ENCODE results near the gene CHST12.
"Not testable (repeated sequence)": the region's sequence is repeated elsewhere in the genome, so short reads cannot be mapped to it uniquely, and the experiment has no call there.

CHST12 gene

DNA sequence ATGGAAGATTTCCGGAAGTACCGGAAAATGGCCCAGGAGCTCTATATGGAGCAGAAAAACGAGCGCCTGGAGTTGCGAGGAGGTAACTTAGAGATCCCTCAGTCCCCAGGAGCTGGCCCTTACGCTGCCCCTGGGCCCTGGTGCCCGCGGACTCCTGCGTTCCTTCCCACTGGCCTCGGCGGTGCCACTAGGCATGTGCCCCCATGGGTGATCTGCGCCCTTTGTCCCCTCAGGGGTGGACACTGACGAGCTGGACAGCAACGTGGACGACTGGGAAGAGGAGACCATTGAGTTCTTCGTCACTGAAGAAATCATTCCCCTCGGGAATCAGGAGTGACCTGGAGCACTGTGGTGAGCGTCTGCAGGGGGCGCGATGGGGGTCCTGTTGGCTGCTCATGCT is 24.2 kb upstream of the CHST12 start:
- no peak for DNase-seq

GRCh38 chr7:2379821-2380450 is 23.5 kb upstream of the CHST12 start:
- DNase-seq, result no peak

DNA sequence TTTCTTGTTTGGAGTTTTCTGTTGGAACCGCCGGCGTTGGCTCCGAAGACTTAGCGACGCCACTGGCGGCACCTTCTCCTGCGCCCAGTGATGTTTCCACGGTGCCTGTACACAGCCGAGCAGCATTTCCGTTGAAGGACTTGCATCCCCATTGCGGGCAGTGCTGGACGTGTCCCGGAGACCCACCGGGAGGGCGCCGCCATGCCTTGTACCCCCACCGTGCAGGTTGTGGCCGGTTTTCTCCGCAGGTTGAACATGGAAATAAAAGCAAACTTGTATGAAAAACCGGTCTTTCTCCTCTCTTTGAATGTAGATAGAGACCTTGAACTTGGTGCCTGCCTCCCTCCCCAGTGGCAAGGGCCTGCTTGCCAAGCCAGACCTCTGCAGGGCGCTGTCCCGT is 22.9 kb upstream of the CHST12 start:
- no peak for DNase-seq

DNA sequence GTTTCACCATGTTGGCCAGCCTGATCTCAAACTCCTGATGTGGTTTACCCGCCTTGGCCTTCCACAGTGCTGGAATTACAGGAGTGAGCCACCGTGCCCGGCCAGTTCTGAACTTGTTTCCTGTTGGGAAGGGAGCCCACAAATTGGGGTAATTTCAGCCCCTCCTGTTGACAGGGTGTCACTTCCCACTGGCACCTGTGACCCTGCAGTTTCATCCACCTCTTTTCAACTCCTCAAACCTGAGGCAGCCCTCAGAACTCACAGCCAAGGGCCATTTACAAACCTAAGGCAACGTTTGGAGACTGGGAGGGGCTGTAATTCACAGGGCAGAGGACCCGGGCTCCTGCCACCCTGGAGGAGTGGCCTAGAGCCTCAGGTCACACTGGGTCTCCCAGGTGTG is 22.2 kb upstream of the CHST12 start:
- no peak for DNase-seq

GRCh38 chr7:2381881-2382509 is 21.4 kb upstream of the CHST12 start:
- no peak for DNase-seq

GRCh38 chr7:2383543-2384274 is 19.7 kb upstream of the CHST12 start:
- no peak for DNase-seq

- DNase-seq, result no peak
Measured at GRCh38 chr7:2384354-2385243, 18.8 kb upstream of the CHST12 start.

DNA sequence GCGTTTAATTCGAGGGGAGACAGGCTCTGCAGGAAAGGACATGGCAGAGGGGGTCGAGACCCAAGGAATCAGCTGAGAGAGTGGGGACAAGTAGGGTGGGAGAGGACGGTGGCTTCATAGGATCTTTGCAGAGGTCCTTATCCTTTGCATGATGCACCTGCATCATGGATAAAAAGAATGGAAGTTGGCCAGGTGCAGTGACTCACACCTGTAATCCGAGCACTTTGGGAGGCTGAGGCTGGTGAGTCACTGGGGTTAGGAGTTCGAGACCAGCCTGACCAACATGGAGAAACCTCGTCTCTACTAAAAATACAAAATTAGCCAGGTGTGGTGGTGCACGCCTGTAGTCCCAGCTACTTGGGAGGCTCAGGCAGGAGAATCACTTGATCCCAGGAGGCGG is 17.3 kb upstream of the CHST12 start:
- DNase-seq, result not testable (repeated sequence)

- DNase-seq, result no peak
Measured at GRCh38 chr7:2386964-2387669, 16.3 kb upstream of the CHST12 start.

DNA sequence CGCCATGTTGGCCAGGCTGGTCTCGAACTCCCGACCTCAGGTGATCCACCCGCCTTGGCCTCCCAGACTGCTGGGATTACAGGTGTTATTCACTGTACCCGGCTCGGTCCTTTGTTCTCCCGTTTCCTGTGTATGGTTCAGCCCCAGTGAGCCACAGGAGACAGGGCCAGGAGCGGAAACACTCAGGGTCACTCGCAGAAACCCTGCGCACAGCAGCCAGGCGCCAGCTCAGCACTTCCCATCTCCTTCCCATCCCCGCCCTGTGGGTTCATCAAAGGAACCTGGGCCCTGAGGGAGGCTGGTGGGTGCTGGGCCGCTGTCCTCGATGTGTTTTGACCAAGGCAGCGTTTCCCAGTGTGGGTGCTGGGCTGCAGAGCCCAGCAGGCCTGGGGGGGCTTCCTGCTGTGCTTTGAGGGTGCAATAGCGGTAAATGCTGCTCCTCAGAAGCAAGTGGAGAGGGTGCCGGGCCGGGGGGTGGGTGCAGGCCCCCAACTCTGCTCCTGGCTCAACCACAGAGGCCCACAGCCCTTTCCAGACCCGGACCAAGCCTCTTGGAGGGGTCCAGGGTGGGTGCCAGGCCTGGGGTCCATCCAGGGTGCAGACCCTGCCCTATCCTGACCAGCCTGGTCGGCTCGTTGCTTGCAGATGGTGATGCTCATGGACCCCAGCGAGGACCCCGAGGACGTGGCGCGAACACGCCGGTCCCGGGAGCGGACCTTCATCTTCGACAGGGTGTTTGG is 15.3 kb upstream of the CHST12 start:
- DNase-seq, result no peak

- DNase-seq, result no peak
Measured at GRCh38 chr7:2388637-2388954, 14.8 kb upstream of the CHST12 start.

DNA sequence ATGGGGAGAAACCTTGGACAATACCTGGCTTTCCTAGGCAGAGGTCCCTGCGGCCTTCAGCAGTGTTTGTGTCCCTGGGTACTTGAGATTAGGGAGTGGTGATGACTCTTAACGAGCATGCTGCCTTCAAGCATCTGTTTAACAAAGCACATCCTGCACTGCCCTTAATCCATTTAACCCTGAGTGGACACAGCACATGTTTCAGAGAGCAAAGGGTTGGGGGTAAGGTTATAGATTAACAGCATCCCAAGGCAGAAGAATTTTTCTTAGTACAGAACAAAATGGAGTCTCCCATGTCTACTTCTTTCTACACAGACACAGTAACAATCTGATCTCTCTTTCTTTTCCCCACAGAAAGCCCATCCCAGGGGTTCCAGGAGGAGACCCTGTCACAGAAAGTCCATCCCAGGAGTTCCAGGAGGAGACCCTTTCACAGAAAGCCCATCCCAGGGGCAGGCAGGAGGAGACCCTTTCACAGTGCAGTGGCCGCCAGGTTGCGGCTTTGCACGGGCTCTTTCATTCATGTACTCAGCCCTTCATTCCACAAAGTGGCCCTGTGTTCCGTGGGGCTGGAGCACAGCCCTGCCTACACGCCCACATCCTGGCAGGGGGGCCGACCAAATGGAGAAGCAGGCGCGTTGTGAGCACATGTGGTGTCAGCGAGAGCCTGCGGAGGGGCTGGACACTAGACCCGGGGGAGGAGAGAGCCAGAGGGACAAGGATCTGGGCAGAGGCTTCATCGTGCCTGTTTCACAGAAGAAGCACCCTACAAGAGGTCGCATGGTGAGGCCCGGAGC is 13.2 kb upstream of the CHST12 start:
- DNase-seq, result not testable (repeated sequence)

GRCh38 chr7:2393706-2394105 is 9.7 kb upstream of the CHST12 start:
- no peak for DNase-seq

- no peak for DNase-seq
Measured at GRCh38 chr7:2394566-2395082, 8.8 kb upstream of the CHST12 start.

DNA sequence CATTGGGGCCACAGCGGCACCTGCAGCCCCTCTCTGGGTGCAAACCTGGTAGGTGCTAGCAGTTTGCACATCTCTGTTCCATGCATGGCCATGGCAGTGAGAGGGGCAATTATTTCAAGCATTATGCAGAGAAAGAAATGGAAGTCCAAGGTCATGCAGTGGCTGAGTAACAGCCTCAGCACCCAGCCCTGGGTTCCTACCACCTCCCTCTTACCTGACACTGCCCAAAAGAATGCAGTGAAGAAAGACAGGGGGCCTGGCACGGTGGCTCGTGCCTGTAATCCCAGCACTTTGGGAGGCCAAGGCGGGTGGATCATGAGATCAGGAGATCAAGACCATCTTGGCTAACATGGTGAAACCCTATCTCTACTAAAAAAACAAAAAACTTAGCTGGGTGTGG is 4.9 kb upstream of the CHST12 start:
- DNase-seq, result no peak

DNA sequence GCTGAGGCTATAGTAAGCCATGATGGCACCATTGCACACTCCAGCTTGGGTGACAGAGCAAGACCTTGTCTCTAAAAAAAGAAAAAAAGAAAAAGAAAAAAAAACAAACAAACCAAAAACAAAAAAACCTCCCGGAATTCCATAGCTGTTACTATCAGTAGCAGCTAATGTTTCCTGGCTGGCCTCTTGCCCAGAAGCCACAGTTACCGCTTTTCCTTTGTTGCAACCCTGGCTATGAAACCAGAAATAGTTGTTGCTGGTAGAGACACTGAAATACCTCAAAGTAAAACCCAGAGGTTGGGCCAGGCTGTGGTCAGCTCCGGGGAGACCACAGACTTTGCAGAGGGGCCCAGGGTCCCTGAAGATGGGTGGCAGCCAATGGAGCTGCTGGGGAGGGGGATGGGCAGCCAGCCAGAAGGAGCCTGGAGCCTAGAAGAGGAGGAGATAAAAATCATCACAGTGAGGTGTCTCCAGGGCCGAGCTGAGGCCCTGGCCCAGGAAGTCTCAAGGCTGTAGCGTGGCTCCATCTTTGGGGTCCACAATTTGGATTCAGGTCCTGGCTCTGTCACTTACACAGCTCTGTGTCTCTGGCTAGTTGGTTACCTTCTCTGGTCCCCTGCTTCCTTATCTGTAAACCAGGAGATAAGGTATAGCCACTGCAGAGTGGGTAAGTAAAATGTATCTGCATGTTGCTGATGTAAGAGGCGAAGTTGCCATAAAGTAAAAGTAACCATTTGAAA is 3.4 kb upstream of the CHST12 start:
- peak; percentile 36 for DNase-seq

- DNase-seq, result no peak
Measured at GRCh38 chr7:2402687-2403013, 761 bp upstream of the CHST12 start.

GRCh38 chr7:2403718-2404648 is 572 bp downstream of the CHST12 start:
- no peak for DNase-seq

GRCh38 chr7:2404714-2405119 is 1.3 kb downstream of the CHST12 start:
- DNase-seq, result no peak

Data from NCI-H446 treated with DMSO at 0.1 percent for 48 hours (cell line).